Measurements from ENCODE around the gene GSTT2B.

GSTT2B gene

GRCh38 chr22:23913306-23913660 lies 47.7 kb downstream of the GSTT2B start:
- Histone ChIP-seq H2BK15ac (ENCODE audit: low read length) (no peak overlapping the region), H3K14ac (ENCODE audit: low read length) (no peak overlapping the region), H3K18ac (ENCODE audit: low read length) (peak overlapping the region; percentile 79), H3K4me3 (ENCODE audit: low read length in 2 of 2) (peak overlapping the region; percentile 73 to 77), H4K8ac (ENCODE audit: low read depth, low read length) (peak overlapping the region; percentile 87), H2AK5ac (ENCODE audit: low read depth, low read length) (peak overlapping the region; percentile 47), H3K4me2 (ENCODE audit: insufficient read depth, low read length, poor library complexity, severe bottlenecking) (peak overlapping the region; percentile 61), H3K27me3 (ENCODE audit: control insufficient read depth in 3 of 3, insufficient read depth in 3 of 3, low read depth in 1 of 3, low read length in 3 of 3) (no peaks in the 10 kb centered on the region), H2BK120ac (ENCODE audit: low read depth, low read length) (no peak overlapping the region), H3K9ac (ENCODE audit: low read depth, low read length, poor library complexity) (peak overlapping the region; percentile 86), H4K91ac (ENCODE audit: low read depth, low read length, poor library complexity) (no peak overlapping the region), H2AFZ (ENCODE audit: low read length) (peak overlapping the region; percentile 85), H3K4ac (ENCODE audit: low read length) (no peak overlapping the region), H3K23ac (ENCODE audit: low read depth, low read length, poor library complexity) (peak overlapping the region; percentile 45), H3K4me1 (ENCODE audit: control insufficient read depth in 2 of 2, insufficient read depth in 1 of 2, low read depth in 1 of 2, low read length in 2 of 2) (peaks cover 5% of the 10 kb centered on the region in 2 donors), H3K79me1 (ENCODE audit: low read depth, low read length) (no peaks in the 10 kb centered on the region), H3K36me3 (replicated peaks in 1 of 2; ENCODE audit: control insufficient read depth in 2 of 2, insufficient read depth in 2 of 2, low read length in 2 of 2) (peaks cover 0 to 13% of the 10 kb centered on the region in 2 donors), H3K9me3 (replicated peaks in 1 of 2; ENCODE audit: control insufficient read depth in 2 of 2, insufficient read depth in 1 of 2, low read depth in 1 of 2, low read length in 2 of 2) (peaks cover 0 to 8% of the 10 kb centered on the region in 2 donors), H2BK12ac (ENCODE audit: low read length) (no peak overlapping the region), H2BK5ac (ENCODE audit: low read length) (no peak overlapping the region), H3K27ac (replicated peaks; ENCODE audit: low read length) (peak overlapping the region; percentile 93)
- DNase-seq (ENCODE audit: low spot score), result no peak
- no CpG with 5 or more reads among the region's 1 CpG for WGBS, 2 donors (ENCODE audit: extremely low coverage in 2 of 2, insufficient read length in 2 of 2, insufficient replicate concordance in 1 of 2)

- WGBS, 2 donors (ENCODE audit: extremely low coverage in 2 of 2, insufficient read length in 2 of 2, insufficient replicate concordance in 1 of 2), result no CpG with 5 or more reads among the region's 9 CpGs
- H3K9me3 ChIP-seq (replicated peaks in 1 of 2; ENCODE audit: control insufficient read depth in 2 of 2, insufficient read depth in 1 of 2, low read depth in 1 of 2, low read length in 2 of 2), result peaks cover 0 to 8% of the 10 kb centered on the region in 2 donors
- H2BK120ac ChIP-seq (ENCODE audit: low read depth, low read length), result no peak overlapping the region
- peaks cover 0 to 10% of the 10 kb centered on the region in 2 donors for H3K36me3 ChIP-seq (replicated peaks in 1 of 2; ENCODE audit: control insufficient read depth in 2 of 2, insufficient read depth in 2 of 2, low read length in 2 of 2)
- no peaks in the 10 kb centered on the region for H3K27me3 ChIP-seq (ENCODE audit: control insufficient read depth in 3 of 3, insufficient read depth in 3 of 3, low read depth in 1 of 3, low read length in 3 of 3)
- H4K8ac ChIP-seq (ENCODE audit: low read depth, low read length), result no peak overlapping the region
- H3K4me2 ChIP-seq (ENCODE audit: insufficient read depth, low read length, poor library complexity, severe bottlenecking), result no peak overlapping the region
- H2AK5ac ChIP-seq (ENCODE audit: low read depth, low read length), result no peak overlapping the region
- no peak overlapping the region for H3K14ac ChIP-seq (ENCODE audit: low read length)
- no peak overlapping the region for H3K23ac ChIP-seq (ENCODE audit: low read depth, low read length, poor library complexity)
- no peak overlapping the region for H3K9ac ChIP-seq (ENCODE audit: low read depth, low read length, poor library complexity)
- H3K27ac ChIP-seq (replicated peaks; ENCODE audit: low read length), result no peak overlapping the region
- H2BK15ac ChIP-seq (ENCODE audit: low read length), result no peak overlapping the region
- no peak overlapping the region for H2AFZ ChIP-seq (ENCODE audit: low read length)
- no peak for DNase-seq (ENCODE audit: low spot score)
- H3K4me1 ChIP-seq (ENCODE audit: control insufficient read depth in 2 of 2, insufficient read depth in 1 of 2, low read depth in 1 of 2, low read length in 2 of 2), result peaks cover 5% of the 10 kb centered on the region in 2 donors
- H2BK5ac ChIP-seq (ENCODE audit: low read length), result no peak overlapping the region
- H3K79me1 ChIP-seq (ENCODE audit: low read depth, low read length), result no peaks in the 10 kb centered on the region
- H3K18ac ChIP-seq (ENCODE audit: low read length), result no peak overlapping the region
- H3K4ac ChIP-seq (ENCODE audit: low read length), result no peak overlapping the region
- H3K4me3 ChIP-seq (ENCODE audit: low read length in 2 of 2), result no peak overlapping the region
- H2BK12ac ChIP-seq (ENCODE audit: low read length), result no peak overlapping the region
- H4K91ac ChIP-seq (ENCODE audit: low read depth, low read length, poor library complexity), result no peak overlapping the region
These were observed 48.6 kb downstream of the GSTT2B start for GRCh38 chr22:23912293-23912903.

- Histone ChIP-seq H3K27ac (replicated peaks; ENCODE audit: low read length) (no peak overlapping the region), H3K14ac (ENCODE audit: low read length) (no peak overlapping the region), H3K79me1 (ENCODE audit: low read depth, low read length) (no peaks in the 10 kb centered on the region), H2BK5ac (ENCODE audit: low read length) (no peak overlapping the region), H2BK120ac (ENCODE audit: low read depth, low read length) (no peak overlapping the region), H2BK15ac (ENCODE audit: low read length) (no peak overlapping the region), H3K4me2 (ENCODE audit: insufficient read depth, low read length, poor library complexity, severe bottlenecking) (no peak overlapping the region), H3K18ac (ENCODE audit: low read length) (no peak overlapping the region), H3K4me1 (ENCODE audit: control insufficient read depth in 2 of 2, insufficient read depth in 1 of 2, low read depth in 1 of 2, low read length in 2 of 2) (peaks cover 5% of the 10 kb centered on the region in 2 donors), H2AK5ac (ENCODE audit: low read depth, low read length) (no peak overlapping the region), H4K8ac (ENCODE audit: low read depth, low read length) (no peak overlapping the region), H2BK12ac (ENCODE audit: low read length) (no peak overlapping the region), H3K4me3 (ENCODE audit: low read length in 2 of 2) (no peak overlapping the region), H4K91ac (ENCODE audit: low read depth, low read length, poor library complexity) (no peak overlapping the region), H3K27me3 (ENCODE audit: control insufficient read depth in 3 of 3, insufficient read depth in 3 of 3, low read depth in 1 of 3, low read length in 3 of 3) (no peaks in the 10 kb centered on the region), H3K23ac (ENCODE audit: low read depth, low read length, poor library complexity) (no peak overlapping the region), H3K9me3 (replicated peaks in 1 of 2; ENCODE audit: control insufficient read depth in 2 of 2, insufficient read depth in 1 of 2, low read depth in 1 of 2, low read length in 2 of 2) (peaks cover 0 to 8% of the 10 kb centered on the region in 2 donors), H3K36me3 (replicated peaks in 1 of 2; ENCODE audit: control insufficient read depth in 2 of 2, insufficient read depth in 2 of 2, low read length in 2 of 2) (peaks cover 0 to 3% of the 10 kb centered on the region in 2 donors), H2AFZ (ENCODE audit: low read length) (no peak overlapping the region), H3K4ac (ENCODE audit: low read length) (no peak overlapping the region), H3K9ac (ENCODE audit: low read depth, low read length, poor library complexity) (no peak overlapping the region)
- WGBS, 2 donors (ENCODE audit: extremely low coverage in 2 of 2, insufficient read length in 2 of 2, insufficient replicate concordance in 1 of 2), result no CpG with 5 or more reads among the region's 12 CpGs
- no peak for DNase-seq (ENCODE audit: low spot score)
These were observed 49.5 kb downstream of the GSTT2B start for GRCh38 chr22:23911318-23911980.

GRCh38 chr22:23910496-23911190 lies 50.4 kb downstream of the GSTT2B start:
- H2BK12ac ChIP-seq (ENCODE audit: low read length), result no peak overlapping the region
- no peak overlapping the region for H4K91ac ChIP-seq (ENCODE audit: low read depth, low read length, poor library complexity)
- WGBS, 2 donors (ENCODE audit: extremely low coverage in 2 of 2, insufficient read length in 2 of 2, insufficient replicate concordance in 1 of 2), result no CpG with 5 or more reads among the region's 3 CpGs
- H3K36me3 ChIP-seq (replicated peaks in 1 of 2; ENCODE audit: control insufficient read depth in 2 of 2, insufficient read depth in 2 of 2, low read length in 2 of 2), result peaks cover 0 to 3% of the 10 kb centered on the region in 2 donors
- peaks cover 5% of the 10 kb centered on the region in 2 donors for H3K4me1 ChIP-seq (ENCODE audit: control insufficient read depth in 2 of 2, insufficient read depth in 1 of 2, low read depth in 1 of 2, low read length in 2 of 2)
- DNase-seq (ENCODE audit: low spot score), result no peak
- no peak overlapping the region for H3K4me3 ChIP-seq (ENCODE audit: low read length in 2 of 2)
- H3K18ac ChIP-seq (ENCODE audit: low read length), result no peak overlapping the region
- H2AK5ac ChIP-seq (ENCODE audit: low read depth, low read length), result no peak overlapping the region
- H2BK5ac ChIP-seq (ENCODE audit: low read length), result no peak overlapping the region
- H3K9ac ChIP-seq (ENCODE audit: low read depth, low read length, poor library complexity), result no peak overlapping the region
- no peak overlapping the region for H2AFZ ChIP-seq (ENCODE audit: low read length)
- H2BK120ac ChIP-seq (ENCODE audit: low read depth, low read length), result no peak overlapping the region
- peaks cover 0 to 8% of the 10 kb centered on the region in 2 donors for H3K9me3 ChIP-seq (replicated peaks in 1 of 2; ENCODE audit: control insufficient read depth in 2 of 2, insufficient read depth in 1 of 2, low read depth in 1 of 2, low read length in 2 of 2)
- H3K23ac ChIP-seq (ENCODE audit: low read depth, low read length, poor library complexity), result no peak overlapping the region
- H3K27me3 ChIP-seq (ENCODE audit: control insufficient read depth in 3 of 3, insufficient read depth in 3 of 3, low read depth in 1 of 3, low read length in 3 of 3), result peaks cover 0 to 1% (median 0%) of the 10 kb centered on the region in 3 experiments
- no peaks in the 10 kb centered on the region for H3K79me1 ChIP-seq (ENCODE audit: low read depth, low read length)
- no peak overlapping the region for H3K27ac ChIP-seq (replicated peaks; ENCODE audit: low read length)
- H3K4ac ChIP-seq (ENCODE audit: low read length), result no peak overlapping the region
- no peak overlapping the region for H4K8ac ChIP-seq (ENCODE audit: low read depth, low read length)
- H3K14ac ChIP-seq (ENCODE audit: low read length), result no peak overlapping the region
- H3K4me2 ChIP-seq (ENCODE audit: insufficient read depth, low read length, poor library complexity, severe bottlenecking), result no peak overlapping the region
- no peak overlapping the region for H2BK15ac ChIP-seq (ENCODE audit: low read length)

All from neuronal stem cell (in vitro differentiated cells).